Astrocyte of the cerebellum (primary cell): ENCODE results near the gene AGBL1.

ENCODE experiments used
- DNase-seq: peaks from one replicate; pipeline ENCODE4 v3.0.0-alpha.2; 2011; ENCODE audit warnings: low read depth
- H3K4me3 ChIP-seq: 2 replicates; pipeline ENCODE4 v1.5.1; 2011; ENCODE audit warnings: mild to moderate bottlenecking, low read depth, low read length, moderate library complexity
- in situ Hi-C: cut with HindIII; loops from 2 replicates; pipeline ENCODE4 v1.10.0; 2017; ENCODE audit warnings: low sequenced_read_pairs
- TF ChIP-seq, protein P1 (sequence below): IDR thresholded peaks from 2 replicates; pipeline ENCODE4 v1.5.1; 2012; ENCODE audit warnings: low read length, low read depth, moderate library complexity, mild to moderate bottlenecking; ENCODE audit errors: missing control alignments

AGBL1 gene

DNA sequence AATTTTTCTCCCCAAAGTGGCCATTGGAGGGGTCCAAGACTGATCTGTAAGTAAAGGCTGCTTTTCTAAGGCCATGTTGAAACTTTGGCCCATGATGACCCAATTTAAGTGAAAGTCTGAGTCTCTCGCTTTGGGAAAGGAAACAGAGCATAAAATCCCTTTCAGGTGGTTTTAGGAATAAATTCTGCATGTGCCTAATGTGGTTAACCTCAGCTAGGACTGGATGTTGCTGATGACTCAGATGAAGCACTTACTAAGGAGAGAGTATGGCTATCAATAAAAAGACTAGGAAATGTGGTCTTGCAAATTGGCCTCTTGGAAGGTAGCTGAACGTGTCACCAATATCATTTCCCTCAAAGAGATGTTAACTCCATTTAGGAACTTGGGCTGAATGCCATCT lies 458.5 kb downstream of the AGBL1 start:
- TF ChIP-seq, protein P1, sequence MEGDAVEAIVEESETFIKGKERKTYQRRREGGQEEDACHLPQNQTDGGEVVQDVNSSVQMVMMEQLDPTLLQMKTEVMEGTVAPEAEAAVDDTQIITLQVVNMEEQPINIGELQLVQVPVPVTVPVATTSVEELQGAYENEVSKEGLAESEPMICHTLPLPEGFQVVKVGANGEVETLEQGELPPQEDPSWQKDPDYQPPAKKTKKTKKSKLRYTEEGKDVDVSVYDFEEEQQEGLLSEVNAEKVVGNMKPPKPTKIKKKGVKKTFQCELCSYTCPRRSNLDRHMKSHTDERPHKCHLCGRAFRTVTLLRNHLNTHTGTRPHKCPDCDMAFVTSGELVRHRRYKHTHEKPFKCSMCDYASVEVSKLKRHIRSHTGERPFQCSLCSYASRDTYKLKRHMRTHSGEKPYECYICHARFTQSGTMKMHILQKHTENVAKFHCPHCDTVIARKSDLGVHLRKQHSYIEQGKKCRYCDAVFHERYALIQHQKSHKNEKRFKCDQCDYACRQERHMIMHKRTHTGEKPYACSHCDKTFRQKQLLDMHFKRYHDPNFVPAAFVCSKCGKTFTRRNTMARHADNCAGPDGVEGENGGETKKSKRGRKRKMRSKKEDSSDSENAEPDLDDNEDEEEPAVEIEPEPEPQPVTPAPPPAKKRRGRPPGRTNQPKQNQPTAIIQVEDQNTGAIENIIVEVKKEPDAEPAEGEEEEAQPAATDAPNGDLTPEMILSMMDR, result no peak
- DNase-seq, result no peak
- in situ Hi-C loops, result no loop called here
- no peak overlapping the region for H3K4me3 ChIP-seq

DNA sequence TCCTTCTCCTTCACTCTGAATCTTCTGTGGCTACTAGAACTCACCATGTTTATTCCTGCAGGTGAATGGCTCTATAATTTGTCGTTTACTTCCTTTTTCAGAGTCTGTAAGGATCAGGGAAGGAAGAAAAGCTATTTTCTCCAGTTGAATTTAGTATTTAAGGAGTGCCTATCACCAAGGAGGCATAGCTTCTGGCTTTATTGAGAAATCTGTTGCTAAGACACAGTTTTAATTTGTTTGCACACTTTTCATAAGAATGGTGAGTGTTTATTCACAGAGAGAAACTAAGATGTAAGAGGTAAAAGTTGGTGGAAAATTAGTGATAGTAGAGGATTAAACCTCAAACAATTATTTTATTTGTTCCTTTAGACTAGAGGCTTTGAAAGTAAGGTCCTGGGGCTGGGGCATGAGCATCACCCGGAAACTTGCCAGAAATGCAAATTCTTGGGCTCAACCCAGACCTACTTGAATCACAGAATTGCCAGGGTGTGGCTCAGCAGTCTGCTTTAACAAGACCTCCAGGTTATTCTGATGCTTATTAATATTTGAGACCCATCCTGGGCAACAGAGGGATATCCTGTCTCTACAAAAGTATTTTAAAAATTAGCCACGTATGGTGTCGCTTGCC lies 461.3 kb downstream of the AGBL1 start:
- TF ChIP-seq, protein P1, result no peak
- no peak overlapping the region for H3K4me3 ChIP-seq
- no peak for DNase-seq
- in situ Hi-C loops, result no loop called here

GRCh38 chr15:86541540-86541939 lies 461.9 kb downstream of the AGBL1 start:
- no peak overlapping the region for H3K4me3 ChIP-seq
- TF ChIP-seq, protein P1, result no peak
- in situ Hi-C loops, result no loop called here
- DNase-seq, result no peak

- DNase-seq, result no peak
- TF ChIP-seq, protein P1, result no peak
- H3K4me3 ChIP-seq, result no peak overlapping the region
- in situ Hi-C loops, result no loop called here
These were observed 470.4 kb downstream of the AGBL1 start for GRCh38 chr15:86550075-86550474.

DNA sequence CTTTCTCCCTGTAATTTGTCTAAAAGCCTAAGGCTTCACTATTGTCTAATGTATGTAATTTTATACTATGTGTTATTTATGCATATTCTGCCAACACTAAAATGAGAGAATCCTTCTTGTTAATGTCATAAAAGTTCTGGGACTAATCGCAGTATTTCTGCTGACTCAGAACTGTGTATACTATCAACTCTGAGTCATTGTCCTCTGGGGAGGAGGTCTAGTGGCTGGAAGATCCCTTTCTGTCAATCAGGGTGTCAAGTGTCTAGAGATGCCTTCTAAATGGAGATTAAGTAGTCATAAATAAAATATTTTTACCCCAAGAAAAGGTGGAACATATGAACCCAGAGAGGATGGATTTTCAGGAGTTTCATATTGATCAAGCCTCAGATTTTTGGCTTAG lies 473.4 kb downstream of the AGBL1 start:
- DNase-seq, result no peak
- in situ Hi-C loops, result no loop called here
- H3K4me3 ChIP-seq, result no peak overlapping the region
- TF ChIP-seq, protein P1, result no peak

DNA sequence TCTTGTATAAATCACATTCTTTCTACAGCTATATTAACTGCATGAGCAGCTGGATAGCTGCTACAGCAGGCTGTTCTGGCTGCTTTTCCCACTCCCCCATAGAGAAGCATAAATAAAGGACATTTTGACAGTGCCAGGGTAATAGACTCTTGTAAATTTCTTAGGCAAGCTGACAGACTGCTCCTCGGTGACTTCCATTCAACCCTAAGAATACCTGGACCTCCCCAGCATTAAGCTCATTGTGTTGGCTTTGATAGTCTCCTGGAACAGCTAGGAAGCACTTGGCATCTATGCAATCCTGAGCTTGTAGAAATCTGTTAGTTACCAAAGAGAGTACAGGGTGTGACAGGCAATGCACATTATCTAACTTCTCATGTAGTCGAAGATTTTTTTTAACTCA lies 475.4 kb downstream of the AGBL1 start:
- in situ Hi-C loops, result no loop called here

More for the DNA sequence above, 475.4 kb downstream of the AGBL1 start:
- H3K4me3 ChIP-seq, result no peak overlapping the region
- no peak for DNase-seq
- TF ChIP-seq, protein P1, result no peak
